ENCODE results near the gene MRPL36. TPM values are rescaled to one million over a fixed set of nuclear protein-coding genes. Genes with fewer than 3 reads are reported as not detected.

MRPL36 gene
- total RNA-seq, 4 donors from 2014 or later, result 44.6 to 54.9 (median 49.3) TPM

DNA sequence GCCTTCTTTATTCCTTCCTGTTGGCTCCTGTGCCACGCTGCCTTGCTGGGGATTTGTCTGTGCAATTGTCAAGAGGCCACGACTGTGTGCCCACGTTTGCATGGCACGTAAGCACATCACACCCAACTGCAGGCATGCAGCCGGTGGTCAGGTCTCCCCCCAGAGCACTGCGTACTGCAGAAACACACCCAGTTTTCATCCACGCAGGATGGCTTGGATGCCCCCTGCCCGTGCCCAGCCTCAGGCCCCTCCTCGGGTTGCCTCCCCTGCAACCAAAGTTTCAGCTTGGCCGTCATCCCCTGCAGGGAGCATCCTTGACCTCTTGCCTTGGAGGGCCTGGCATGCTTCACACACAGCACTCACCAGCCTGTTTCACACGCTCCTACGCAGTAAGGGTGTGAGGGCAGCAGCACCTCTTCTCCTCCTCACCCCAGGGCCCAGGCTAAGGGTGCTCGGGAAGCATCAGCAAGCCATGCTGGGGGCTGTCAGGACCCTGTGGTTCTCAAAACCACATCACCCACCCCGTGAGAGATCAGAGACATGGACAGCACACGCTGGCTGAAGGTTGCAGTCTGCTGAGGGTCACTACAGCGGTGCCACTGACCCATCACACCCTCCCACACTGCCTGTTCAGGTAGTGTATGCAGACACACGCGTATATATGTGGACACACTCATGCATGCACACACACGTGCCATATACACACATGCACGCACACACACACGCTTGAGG lies 3.1 kb downstream of the MRPL36 start:
- whole genome bisulfite sequencing, 2 donors, result 84 to 89% methylated on average over 8 to 17 of the region's 21 CpGs
- Histone ChIP-seq H3K27me3 (no peaks in the 10 kb centered on the region), H3K4me1 (peaks cover 8 to 47% (median 9%) of the 10 kb centered on the region in 3 donors), H3K4me3 (no peak overlapping the region), H3K9me3 (no peaks in the 10 kb centered on the region), H3K27ac (no peak overlapping the region), H3K36me3 (peaks cover 0 to 29% (median 13%) of the 10 kb centered on the region in 3 donors)
- no peak for TF ChIP-seq POLR2A (IDR thresholded peaks at IDR 0.05)
- TF ChIP-seq, protein P1, sequence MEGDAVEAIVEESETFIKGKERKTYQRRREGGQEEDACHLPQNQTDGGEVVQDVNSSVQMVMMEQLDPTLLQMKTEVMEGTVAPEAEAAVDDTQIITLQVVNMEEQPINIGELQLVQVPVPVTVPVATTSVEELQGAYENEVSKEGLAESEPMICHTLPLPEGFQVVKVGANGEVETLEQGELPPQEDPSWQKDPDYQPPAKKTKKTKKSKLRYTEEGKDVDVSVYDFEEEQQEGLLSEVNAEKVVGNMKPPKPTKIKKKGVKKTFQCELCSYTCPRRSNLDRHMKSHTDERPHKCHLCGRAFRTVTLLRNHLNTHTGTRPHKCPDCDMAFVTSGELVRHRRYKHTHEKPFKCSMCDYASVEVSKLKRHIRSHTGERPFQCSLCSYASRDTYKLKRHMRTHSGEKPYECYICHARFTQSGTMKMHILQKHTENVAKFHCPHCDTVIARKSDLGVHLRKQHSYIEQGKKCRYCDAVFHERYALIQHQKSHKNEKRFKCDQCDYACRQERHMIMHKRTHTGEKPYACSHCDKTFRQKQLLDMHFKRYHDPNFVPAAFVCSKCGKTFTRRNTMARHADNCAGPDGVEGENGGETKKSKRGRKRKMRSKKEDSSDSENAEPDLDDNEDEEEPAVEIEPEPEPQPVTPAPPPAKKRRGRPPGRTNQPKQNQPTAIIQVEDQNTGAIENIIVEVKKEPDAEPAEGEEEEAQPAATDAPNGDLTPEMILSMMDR (IDR thresholded peaks at IDR 0.05), result no peak
- DNase-seq, result no peak
- intact Hi-C loops (cut with DNase I), result no loop called here

DNA sequence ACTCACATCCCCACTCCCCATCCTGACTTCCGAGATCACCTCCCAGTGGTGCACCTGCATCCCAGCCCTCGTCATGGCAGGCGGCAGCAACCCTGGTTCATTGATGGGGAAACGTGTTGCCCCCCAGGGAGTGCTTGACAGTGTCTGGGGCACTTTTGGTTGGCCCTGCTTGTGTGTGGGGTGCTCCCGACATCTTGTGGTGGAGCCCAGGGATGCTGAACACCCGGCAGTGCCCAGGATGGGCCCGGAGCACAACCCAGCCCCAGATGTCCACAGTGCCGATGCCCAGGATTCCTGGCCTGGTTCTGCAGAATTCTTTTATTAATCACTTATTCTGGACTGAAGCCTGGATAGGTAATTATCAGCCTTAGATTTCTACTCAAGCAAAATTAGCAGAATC lies 3.7 kb downstream of the MRPL36 start:
- DNase-seq, result no peak
- intact Hi-C loops (cut with DNase I), result no loop called here
- Histone ChIP-seq H3K27ac (no peak overlapping the region), H3K27me3 (no peaks in the 10 kb centered on the region), H3K4me1 (peaks cover 8 to 46% (median 9%) of the 10 kb centered on the region in 3 donors), H3K9me3 (no peaks in the 10 kb centered on the region), H3K36me3 (peaks cover 0 to 29% (median 13%) of the 10 kb centered on the region in 3 donors), H3K4me3 (no peak overlapping the region)
- TF ChIP-seq POLR2A (IDR thresholded peaks at IDR 0.05), result no peak
- TF ChIP-seq, protein P1 (IDR thresholded peaks at IDR 0.05), result no peak
- 74 to 83% methylated on average over 4 of the region's 8 CpGs for WGBS, 2 donors

GRCh38 chr5:1795506-1795905 lies 4.1 kb downstream of the MRPL36 start:
- intact Hi-C loops (cut with DNase I), result no loop called here
- WGBS, 2 donors, result 69% methylated on average over 10 of the region's 13 CpGs; no CpG with 5 or more reads in 1 of the 2 donors
- no peak for DNase-seq
- no peaks in the 10 kb centered on the region for H3K9me3 ChIP-seq
- no peak for TF ChIP-seq POLR2A (IDR thresholded peaks at IDR 0.05)
- TF ChIP-seq, protein P1 (IDR thresholded peaks at IDR 0.05), result no peak
- no peaks in the 10 kb centered on the region for H3K27me3 ChIP-seq
- H3K4me1 ChIP-seq, result peaks cover 8 to 43% (median 9%) of the 10 kb centered on the region in 3 donors
- H3K4me3 ChIP-seq, result no peak overlapping the region
- H3K36me3 ChIP-seq, result peaks cover 0 to 29% (median 13%) of the 10 kb centered on the region in 3 donors
- H3K27ac ChIP-seq, result no peak overlapping the region

DNA sequence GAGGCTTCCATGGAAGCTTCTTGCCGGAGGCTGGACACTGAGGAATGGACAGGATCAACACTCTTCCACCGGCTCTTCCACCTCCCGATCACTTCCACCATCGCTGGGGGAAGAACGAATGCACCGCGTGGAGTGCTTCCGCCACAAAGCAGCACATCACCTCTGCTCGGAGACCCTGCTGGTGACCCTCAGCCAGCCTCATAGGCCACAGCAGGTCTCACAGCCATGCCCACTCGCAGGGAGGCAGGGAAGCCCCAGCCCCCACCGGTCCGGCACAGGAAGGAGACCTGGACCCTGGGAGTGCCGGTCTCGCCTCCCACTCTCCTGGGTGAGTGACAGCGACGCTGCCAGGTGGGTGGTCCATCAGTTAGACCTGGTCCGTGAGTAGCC lies 4.7 kb downstream of the MRPL36 start:
- peaks cover 9 to 43% (median 12%) of the 10 kb centered on the region in 3 donors for H3K4me1 ChIP-seq
- no peak for TF ChIP-seq POLR2A (IDR thresholded peaks at IDR 0.05)
- TF ChIP-seq, protein P1 (IDR thresholded peaks at IDR 0.05), result no peak
- no peaks in the 10 kb centered on the region for H3K9me3 ChIP-seq
- intact Hi-C loops (cut with DNase I), result no loop called here
- H3K27ac ChIP-seq, result no peak overlapping the region
- peaks cover 0 to 29% (median 13%) of the 10 kb centered on the region in 3 donors for H3K36me3 ChIP-seq
- H3K27me3 ChIP-seq, result no peaks in the 10 kb centered on the region
- no peak overlapping the region for H3K4me3 ChIP-seq
- WGBS, 2 donors, result 87 to 94% methylated on average over 9 to 10 of the region's 17 CpGs
- no peak for DNase-seq
